ENCODE measurements around the gene HACD1. TPM values are rescaled to one million over a fixed set of nuclear protein-coding genes. Genes with fewer than 3 reads are reported as not detected.

The HACD1 gene
- total RNA-seq, 1 experiment from 2014 or later = 29.6 TPM

GRCh38 chr10:17563452-17563851, 53.7 kb downstream of the HACD1 start:
- no peaks in the 10 kb centered on the region for H3K36me3 ChIP-seq (ENCODE audit: low read depth)
- H2AFZ ChIP-seq = no peak overlapping the region
- BruUV-seq (replicated peaks) = no TSS peak
- no peak overlapping the region for H3K4me3 ChIP-seq
- H3K9me2 ChIP-seq (ENCODE audit: insufficient read depth) = no peaks in the 10 kb centered on the region
- TF ChIP-seq CTCF (conservative IDR thresholded peaks at IDR 0.05) (no peak), EZH2 (IDR thresholded peaks at IDR 0.05; ENCODE audit: low read depth) (no peak)
- intact Hi-C loops (cut with micrococcal nuclease; ENCODE audit: unreplicated experiment) = no loop called here
- no peak overlapping the region for H3K27ac ChIP-seq
- no peaks in the 10 kb centered on the region for H3K4me1 ChIP-seq (replicated peaks; ENCODE audit: insufficient read depth)
- ChIA-PET POLR2A (ENCODE audit: unreplicated experiment) (no interaction called here), CTCF (no interaction called here)
- no peaks in the 10 kb centered on the region for H3K27me3 ChIP-seq (ENCODE audit: insufficient read depth, low read depth)
- no peaks in the 10 kb centered on the region for H3F3A ChIP-seq (ENCODE audit: insufficient read depth, low read depth)
- H3K4me2 ChIP-seq = no peak overlapping the region
- no peaks in the 10 kb centered on the region for H3K9me3 ChIP-seq (ENCODE audit: insufficient read depth, low read depth)
- DNase-seq = no peak
- H3K79me2 ChIP-seq (ENCODE audit: low read depth) = no peaks in the 10 kb centered on the region
- no peaks in the 10 kb centered on the region for H4K20me1 ChIP-seq (ENCODE audit: insufficient read depth)

- Histone ChIP-seq H3K4me3 (no peak overlapping the region), H3K4me1 (replicated peaks; ENCODE audit: insufficient read depth) (no peaks in the 10 kb centered on the region), H3K27ac (no peak overlapping the region), H3K9me3 (ENCODE audit: insufficient read depth, low read depth) (no peaks in the 10 kb centered on the region), H3K36me3 (ENCODE audit: low read depth) (no peaks in the 10 kb centered on the region), H3K4me2 (no peak overlapping the region), H3K27me3 (ENCODE audit: insufficient read depth, low read depth) (no peaks in the 10 kb centered on the region), H4K20me1 (ENCODE audit: insufficient read depth) (no peaks in the 10 kb centered on the region), H3F3A (ENCODE audit: insufficient read depth, low read depth) (no peaks in the 10 kb centered on the region), H2AFZ (no peak overlapping the region), H3K79me2 (ENCODE audit: low read depth) (no peaks in the 10 kb centered on the region), H3K9me2 (ENCODE audit: insufficient read depth) (no peaks in the 10 kb centered on the region)
- BruUV-seq (replicated peaks) = no TSS peak
- no peak for DNase-seq
- POLR2A ChIA-PET (ENCODE audit: unreplicated experiment) = no interaction called here
- CTCF ChIA-PET = no interaction called here
- intact Hi-C loops (cut with micrococcal nuclease; ENCODE audit: unreplicated experiment) = no loop called here
- TF ChIP-seq EZH2 (IDR thresholded peaks at IDR 0.05; ENCODE audit: low read depth) = no peak
- TF ChIP-seq CTCF (conservative IDR thresholded peaks at IDR 0.05) = no peak
Observed at GRCh38 chr10:17562614-17563013, 54.6 kb downstream of the HACD1 start.

GRCh38 chr10:17561111-17561510, 56.1 kb downstream of the HACD1 start:
- Histone ChIP-seq H3F3A (ENCODE audit: insufficient read depth, low read depth) (no peaks in the 10 kb centered on the region), H3K9me2 (ENCODE audit: insufficient read depth) (no peaks in the 10 kb centered on the region), H4K20me1 (ENCODE audit: insufficient read depth) (no peaks in the 10 kb centered on the region), H3K9me3 (ENCODE audit: insufficient read depth, low read depth) (no peaks in the 10 kb centered on the region), H3K27ac (no peak overlapping the region), H3K79me2 (ENCODE audit: low read depth) (no peaks in the 10 kb centered on the region), H3K4me2 (no peak overlapping the region), H3K4me1 (replicated peaks; ENCODE audit: insufficient read depth) (no peaks in the 10 kb centered on the region), H3K27me3 (ENCODE audit: insufficient read depth, low read depth) (no peaks in the 10 kb centered on the region), H3K36me3 (ENCODE audit: low read depth) (no peaks in the 10 kb centered on the region), H2AFZ (no peak overlapping the region), H3K4me3 (no peak overlapping the region)
- intact Hi-C loops (cut with micrococcal nuclease; ENCODE audit: unreplicated experiment) = no loop called here
- POLR2A ChIA-PET (ENCODE audit: unreplicated experiment) = no interaction called here
- CTCF ChIA-PET = no interaction called here
- DNase-seq = no peak
- TF ChIP-seq EZH2 (IDR thresholded peaks at IDR 0.05; ENCODE audit: low read depth) (no peak), CTCF (conservative IDR thresholded peaks at IDR 0.05) (no peak)
- no TSS peak for BruUV-seq (replicated peaks)
